ENCODE measurements around the gene CCDC57.
"Not testable (repeated sequence)": the region's sequence is repeated elsewhere in the genome, so short reads cannot be mapped to it uniquely, and the experiment has no call there.

The CCDC57 gene

GRCh38 chr17:82174042-82174857 lies 38.4 kb downstream of the CCDC57 start:
- H3K4me1 ChIP-seq (ENCODE audit: control insufficient read depth, insufficient read depth, low read length); H3K4me3 ChIP-seq (ENCODE audit: low read length); H3K27me3 ChIP-seq (replicated peaks; ENCODE audit: control insufficient read depth, insufficient read depth, low read length); H3K9ac ChIP-seq (ENCODE audit: low read length); DNase-seq (ENCODE audit: low read depth); H3K9me3 ChIP-seq (ENCODE audit: control insufficient read depth, low read length): not testable (repeated sequence)
- peaks cover 23% of the 10 kb centered on the region for H3K36me3 ChIP-seq (ENCODE audit: control insufficient read depth, insufficient read depth, low read length, severe bottlenecking)

GRCh38 chr17:82173351-82174041 lies 39.1 kb downstream of the CCDC57 start:
- Histone ChIP-seq H3K9me3 (ENCODE audit: control insufficient read depth, low read length) (no peaks in the 10 kb centered on the region), H3K27me3 (replicated peaks; ENCODE audit: control insufficient read depth, insufficient read depth, low read length) (no peaks in the 10 kb centered on the region), H3K36me3 (ENCODE audit: control insufficient read depth, insufficient read depth, low read length, severe bottlenecking) (peaks cover 23% of the 10 kb centered on the region), H3K9ac (ENCODE audit: low read length) (no peak overlapping the region), H3K4me1 (ENCODE audit: control insufficient read depth, insufficient read depth, low read length) (no peaks in the 10 kb centered on the region), H3K4me3 (ENCODE audit: low read length) (no peak overlapping the region)
- no peak for DNase-seq (ENCODE audit: low read depth)

- Histone ChIP-seq H3K27me3 (replicated peaks; ENCODE audit: control insufficient read depth, insufficient read depth, low read length) (no peaks in the 10 kb centered on the region), H3K36me3 (ENCODE audit: control insufficient read depth, insufficient read depth, low read length, severe bottlenecking) (peaks cover 23% of the 10 kb centered on the region), H3K4me3 (ENCODE audit: low read length) (no peak overlapping the region), H3K9me3 (ENCODE audit: control insufficient read depth, low read length) (no peaks in the 10 kb centered on the region), H3K9ac (ENCODE audit: low read length) (no peak overlapping the region), H3K4me1 (ENCODE audit: control insufficient read depth, insufficient read depth, low read length) (no peaks in the 10 kb centered on the region)
- no peak for DNase-seq (ENCODE audit: low read depth)
Observed at GRCh38 chr17:82172486-82173160, 40.0 kb downstream of the CCDC57 start.

GRCh38 chr17:82171750-82172375 lies 40.8 kb downstream of the CCDC57 start:
- H3K4me1 ChIP-seq (ENCODE audit: control insufficient read depth, insufficient read depth, low read length), result no peaks in the 10 kb centered on the region
- H3K9me3 ChIP-seq (ENCODE audit: control insufficient read depth, low read length), result no peaks in the 10 kb centered on the region
- no peaks in the 10 kb centered on the region for H3K27me3 ChIP-seq (replicated peaks; ENCODE audit: control insufficient read depth, insufficient read depth, low read length)
- no peak overlapping the region for H3K9ac ChIP-seq (ENCODE audit: low read length)
- H3K36me3 ChIP-seq (ENCODE audit: control insufficient read depth, insufficient read depth, low read length, severe bottlenecking), result peaks cover 23% of the 10 kb centered on the region
- no peak for DNase-seq (ENCODE audit: low read depth)
- H3K4me3 ChIP-seq (ENCODE audit: low read length), result no peak overlapping the region

GRCh38 chr17:82170412-82170961 lies 42.2 kb downstream of the CCDC57 start:
- H3K4me1 ChIP-seq (ENCODE audit: control insufficient read depth, insufficient read depth, low read length), result no peaks in the 10 kb centered on the region
- H3K27me3 ChIP-seq (replicated peaks; ENCODE audit: control insufficient read depth, insufficient read depth, low read length), result no peaks in the 10 kb centered on the region
- DNase-seq (ENCODE audit: low read depth), result no peak
- H3K9me3 ChIP-seq (ENCODE audit: control insufficient read depth, low read length), result no peaks in the 10 kb centered on the region
- H3K9ac ChIP-seq (ENCODE audit: low read length), result no peak overlapping the region
- H3K4me3 ChIP-seq (ENCODE audit: low read length), result no peak overlapping the region
- H3K36me3 ChIP-seq (ENCODE audit: control insufficient read depth, insufficient read depth, low read length, severe bottlenecking), result peaks cover 23% of the 10 kb centered on the region

GRCh38 chr17:82168568-82168967 lies 44.1 kb downstream of the CCDC57 start:
- Histone ChIP-seq H3K4me3 (ENCODE audit: low read length) (no peak overlapping the region), H3K9me3 (ENCODE audit: control insufficient read depth, low read length) (no peaks in the 10 kb centered on the region), H3K9ac (ENCODE audit: low read length) (no peak overlapping the region), H3K27me3 (replicated peaks; ENCODE audit: control insufficient read depth, insufficient read depth, low read length) (no peaks in the 10 kb centered on the region), H3K36me3 (ENCODE audit: control insufficient read depth, insufficient read depth, low read length, severe bottlenecking) (peaks cover 23% of the 10 kb centered on the region), H3K4me1 (ENCODE audit: control insufficient read depth, insufficient read depth, low read length) (no peaks in the 10 kb centered on the region)
- no peak for DNase-seq (ENCODE audit: low read depth)

- Histone ChIP-seq H3K9me3 (ENCODE audit: control insufficient read depth, low read length) (no peaks in the 10 kb centered on the region), H3K9ac (ENCODE audit: low read length) (no peak overlapping the region), H3K27me3 (replicated peaks; ENCODE audit: control insufficient read depth, insufficient read depth, low read length) (no peaks in the 10 kb centered on the region), H3K4me1 (ENCODE audit: control insufficient read depth, insufficient read depth, low read length) (no peaks in the 10 kb centered on the region), H3K4me3 (ENCODE audit: low read length) (no peak overlapping the region), H3K36me3 (ENCODE audit: control insufficient read depth, insufficient read depth, low read length, severe bottlenecking) (peaks cover 31% of the 10 kb centered on the region)
- no peak for DNase-seq (ENCODE audit: low read depth)
Observed at GRCh38 chr17:82167028-82167427, 45.6 kb downstream of the CCDC57 start.

GRCh38 chr17:82164853-82165252 lies 47.8 kb downstream of the CCDC57 start:
- H3K36me3 ChIP-seq (ENCODE audit: control insufficient read depth, insufficient read depth, low read length, severe bottlenecking), result peaks cover 26% of the 10 kb centered on the region
- no peak for DNase-seq (ENCODE audit: low read depth)
- H3K27me3 ChIP-seq (replicated peaks; ENCODE audit: control insufficient read depth, insufficient read depth, low read length), result no peaks in the 10 kb centered on the region
- no peak overlapping the region for H3K9ac ChIP-seq (ENCODE audit: low read length)
- no peaks in the 10 kb centered on the region for H3K9me3 ChIP-seq (ENCODE audit: control insufficient read depth, low read length)
- no peak overlapping the region for H3K4me3 ChIP-seq (ENCODE audit: low read length)
- no peaks in the 10 kb centered on the region for H3K4me1 ChIP-seq (ENCODE audit: control insufficient read depth, insufficient read depth, low read length)

- Histone ChIP-seq H3K4me1 (ENCODE audit: control insufficient read depth, insufficient read depth, low read length) (no peaks in the 10 kb centered on the region), H3K4me3 (ENCODE audit: low read length) (no peak overlapping the region), H3K9ac (ENCODE audit: low read length) (no peak overlapping the region), H3K9me3 (ENCODE audit: control insufficient read depth, low read length) (no peaks in the 10 kb centered on the region), H3K27me3 (replicated peaks; ENCODE audit: control insufficient read depth, insufficient read depth, low read length) (no peaks in the 10 kb centered on the region), H3K36me3 (ENCODE audit: control insufficient read depth, insufficient read depth, low read length, severe bottlenecking) (peaks cover 25% of the 10 kb centered on the region)
- DNase-seq (ENCODE audit: low read depth), result no peak
Observed at GRCh38 chr17:82161216-82161615, 51.4 kb downstream of the CCDC57 start.

GRCh38 chr17:82160075-82160474 lies 52.6 kb downstream of the CCDC57 start:
- Histone ChIP-seq H3K9ac (ENCODE audit: low read length) (no peak overlapping the region), H3K4me3 (ENCODE audit: low read length) (no peak overlapping the region), H3K36me3 (ENCODE audit: control insufficient read depth, insufficient read depth, low read length, severe bottlenecking) (peaks cover 26% of the 10 kb centered on the region), H3K4me1 (ENCODE audit: control insufficient read depth, insufficient read depth, low read length) (no peaks in the 10 kb centered on the region), H3K9me3 (ENCODE audit: control insufficient read depth, low read length) (no peaks in the 10 kb centered on the region), H3K27me3 (replicated peaks; ENCODE audit: control insufficient read depth, insufficient read depth, low read length) (no peaks in the 10 kb centered on the region)
- DNase-seq (ENCODE audit: low read depth), result peak; percentile 1

GRCh38 chr17:82158825-82159224 lies 53.8 kb downstream of the CCDC57 start:
- DNase-seq (ENCODE audit: low read depth), result no peak
- H3K4me3 ChIP-seq (ENCODE audit: low read length), result no peak overlapping the region
- peaks cover 26% of the 10 kb centered on the region for H3K36me3 ChIP-seq (ENCODE audit: control insufficient read depth, insufficient read depth, low read length, severe bottlenecking)
- H3K9ac ChIP-seq (ENCODE audit: low read length), result no peak overlapping the region
- no peaks in the 10 kb centered on the region for H3K9me3 ChIP-seq (ENCODE audit: control insufficient read depth, low read length)
- H3K4me1 ChIP-seq (ENCODE audit: control insufficient read depth, insufficient read depth, low read length), result no peaks in the 10 kb centered on the region
- no peaks in the 10 kb centered on the region for H3K27me3 ChIP-seq (replicated peaks; ENCODE audit: control insufficient read depth, insufficient read depth, low read length)
